SK-N-SH (cell line): ENCODE results near the gene NID1. TPM values are rescaled to one million over a fixed set of nuclear protein-coding genes. Genes with fewer than 3 reads are reported as not detected.

Experiments
- CTCF ChIA-PET: fragments of 300-600, 350-600 bp; formaldehyde crosslinking; extraction: SDS; loops from one replicate; lab custom pipeline; 2021; lab: Yijun Ruan, JAX
- POLR2A ChIA-PET: fragments of 350-600 bp; sonication (Branson Sonifier 250); formaldehyde crosslinking; extraction: SDS; loops from one replicate; lab custom pipeline; 2020; ENCODE audit warnings: antibody characterized with exemption, inconsistent platforms; lab: Yijun Ruan, JAX
- DNase-seq: peaks from one replicate; pipeline ENCODE4 v3.0.0; 2012
- H2AFZ ChIP-seq: fragments of 200-600 bp; sonication (generic); 2 replicates; pipeline ENCODE4 v1.8.1; 2016; ENCODE audit warnings: antibody characterized with exemption, mild to moderate bottlenecking, low read depth
- H3F3A ChIP-seq: fragments of 200-600 bp; sonication (generic); replicated peaks from 2 replicates; pipeline ENCODE3; 2016; ENCODE audit warnings: antibody characterized with exemption, mild to moderate bottlenecking; ENCODE audit not compliant: insufficient read depth
- H3K27ac ChIP-seq, 2 experiments: fragments of 200-500 bp in 1 of 2; fragments of 200-600 bp in 1 of 2; sonication (Bioruptor generic) in 1 of 2; sonication (generic), shearing (Covaris generic) in 1 of 2; 2 replicates each; pipeline versions ENCODE4 v1.5.1 to v1.6.1; 2014 to 2016; ENCODE audit warnings: low read depth in 2 of 2, inconsistent platforms in 1 of 2, low read length in 1 of 2, mild to moderate bottlenecking in 1 of 2, mixed read lengths in 1 of 2
- H3K27me3 ChIP-seq: fragments of 200-600 bp; sonication (generic), shearing (Covaris generic); 2 replicates; pipeline ENCODE4 v1.6.1; 2016; ENCODE audit warnings: mixed run types; ENCODE audit not compliant: insufficient read depth
- H3K36me3 ChIP-seq, 2 experiments: fragments of 200-500 bp in 1 of 2; fragments of 200-600 bp in 1 of 2; sonication (Bioruptor generic) in 1 of 2; sonication (generic) in 1 of 2; replicated peaks in 1 of 2; 2 replicates each; pipeline versions ENCODE3 to v1.5.1; 2014 to 2016; ENCODE audit warnings: low read length in 1 of 2, mild to moderate bottlenecking in 1 of 2; ENCODE audit not compliant: insufficient read depth in 2 of 2, control insufficient read depth in 1 of 2
- H3K4me1 ChIP-seq, 2 experiments: fragments of 200-500 bp in 1 of 2; fragments of 200-600 bp in 1 of 2; sonication (Bioruptor generic) in 1 of 2; sonication (generic), shearing (Covaris generic) in 1 of 2; 2 replicates each; pipeline versions ENCODE4 v1.5.1 to v1.6.1; 2014 to 2016; ENCODE audit warnings: low read depth in 1 of 2, low read length in 1 of 2, mixed run types in 1 of 2; ENCODE audit not compliant: insufficient read depth in 2 of 2, control insufficient read depth in 1 of 2
- H3K4me2 ChIP-seq: fragments of 200-600 bp; sonication (generic), shearing (Covaris generic); 2 replicates; pipeline ENCODE4 v1.6.1; 2017; ENCODE audit warnings: mixed run types
- H3K4me3 ChIP-seq, 2 experiments: fragments of 200-500 bp in 1 of 2; fragments of 200-600 bp in 1 of 2; sonication (Bioruptor generic) in 1 of 2; sonication (generic), shearing (Covaris generic) in 1 of 2; 2 replicates each; pipeline versions ENCODE4 v1.5.1 to v1.8.1; 2014 to 2016; ENCODE audit warnings: low read depth in 2 of 2, inconsistent platforms in 1 of 2, low read length in 1 of 2, mild to moderate bottlenecking in 1 of 2, mixed read lengths in 1 of 2, moderate library complexity in 1 of 2
- H3K79me2 ChIP-seq: fragments of 200-600 bp; sonication (generic); 2 replicates; pipeline ENCODE4 v1.8.1; 2017; ENCODE audit warnings: mild to moderate bottlenecking; ENCODE audit not compliant: insufficient read depth
- H3K9ac ChIP-seq: fragments of 200-600 bp; sonication (generic); 2 replicates; pipeline ENCODE4 v1.6.1; 2017; ENCODE audit warnings: mixed run types
- H3K9me2 ChIP-seq: fragments of 200-600 bp; sonication (generic); 2 replicates; pipeline ENCODE4 v1.6.1; 2017; ENCODE audit warnings: mixed run types
- H3K9me3 ChIP-seq: fragments of 200-600 bp; sonication (generic); 2 replicates; pipeline ENCODE4 v1.6.1; 2017; ENCODE audit warnings: mixed run types, mild to moderate bottlenecking, moderate library complexity
- H4K20me1 ChIP-seq: fragments of 200-600 bp; sonication (generic); 2 replicates; pipeline ENCODE4 v1.6.1; 2017; ENCODE audit warnings: mild to moderate bottlenecking, mixed run types; ENCODE audit not compliant: insufficient read depth
- CHD2 ChIP-seq: fragments of 150-350 bp; IDR thresholded peaks from 2 replicates; pipeline ENCODE4 v1.6.1; 2018; ENCODE audit warnings: low read length; ENCODE audit not compliant: partially characterized antibody
- EZH2phosphoT487 ChIP-seq: fragments of 200-600 bp; sonication (generic); IDR thresholded peaks from 2 replicates; pipeline ENCODE4 v1.6.1; 2017; ENCODE audit warnings: low read depth, mixed run types, mild to moderate bottlenecking, antibody characterized with exemption, moderate library complexity, borderline replicate concordance
- FOSL2 ChIP-seq: IDR thresholded peaks from 2 replicates; pipeline ENCODE4 v1.4.0; 2012; ENCODE audit warnings: low read depth, mild to moderate bottlenecking, moderate library complexity, borderline replicate concordance
- GABPA ChIP-seq: IDR thresholded peaks from 2 replicates; pipeline ENCODE4 v1.4.0; 2012; ENCODE audit warnings: low read depth, mild to moderate bottlenecking
- GATA2 ChIP-seq: sonication (generic); formaldehyde crosslinking; IDR thresholded peaks from 2 replicates; pipeline ENCODE4 v1.5.0; 2020; ENCODE audit warnings: mild to moderate bottlenecking, missing genetic modification reagents
- JUND ChIP-seq: IDR thresholded peaks from 2 replicates; pipeline ENCODE4 v1.4.0; 2012
- MEF2A ChIP-seq: IDR thresholded peaks from 2 replicates; pipeline ENCODE4 v1.4.0; 2012; ENCODE audit warnings: low read depth, borderline replicate concordance
- NRF1 ChIP-seq: IDR thresholded peaks from 2 replicates; pipeline ENCODE4 v1.6.1; 2012; ENCODE audit warnings: low read depth, mild to moderate bottlenecking, low read length
- POLR2AphosphoS5 ChIP-seq: IDR thresholded peaks from 2 replicates; pipeline ENCODE4 v1.6.1; 2012; ENCODE audit warnings: low read depth, low read length
- RAD21 ChIP-seq: IDR thresholded peaks from 2 replicates; pipeline ENCODE4 v1.6.1; 2012; ENCODE audit warnings: mild to moderate bottlenecking, low read length
- RFX5 ChIP-seq: IDR thresholded peaks from 2 replicates; pipeline ENCODE4 v1.6.1; 2012; ENCODE audit warnings: mild to moderate bottlenecking, improper control_type of control experiment, low read length
- SIN3A ChIP-seq: IDR thresholded peaks from 2 replicates; pipeline ENCODE4 v1.6.1; 2012; ENCODE audit warnings: low read depth, mild to moderate bottlenecking, low read length, moderate library complexity, borderline replicate concordance
- SMC3 ChIP-seq: IDR thresholded peaks from 2 replicates; pipeline ENCODE4 v1.6.1; 2012; ENCODE audit warnings: low read depth, low read length, improper control_type of control experiment
- TEAD4 ChIP-seq: IDR thresholded peaks from 2 replicates; pipeline ENCODE4 v1.4.0; 2012; ENCODE audit warnings: mild to moderate bottlenecking, borderline replicate concordance; ENCODE audit not compliant: insufficient read depth
- YY1 ChIP-seq: IDR thresholded peaks from 2 replicates; pipeline ENCODE4 v1.4.0; 2012; ENCODE audit warnings: low read depth, mild to moderate bottlenecking
- WGBS: methylation state at CpG from one replicate; pipeline ENCODE4 v1.1.6; 2017; ENCODE audit warnings: low lambda C conversion rate; 5-methylcytosine and 5-hydroxymethylcytosine counted together
- polyA plus RNA-seq, 3 experiments: library from polyadenylated mRNA; depleted of rRNA; stranded (reverse); fragments of >200 nt; gene quantifications; 2 replicates each; pipeline ENCODE4 v1.2.3, GENCODE V29; 2012
- TF ChIP-seq, protein P1 (sequence below): IDR thresholded peaks from 2 replicates; pipeline ENCODE4 v1.4.0; 2012; ENCODE audit warnings: low read depth, borderline replicate concordance
- TF ChIP-seq, protein P2 (sequence below): fragments of 200-600 bp; sonication (generic); IDR thresholded peaks from 2 replicates; pipeline ENCODE4 v1.6.1; 2017; ENCODE audit warnings: antibody characterized with exemption, mild to moderate bottlenecking, moderate library complexity
- TF ChIP-seq, protein P3 (sequence below): IDR thresholded peaks from 2 replicates; pipeline ENCODE4; 2012
- TF ChIP-seq, protein P4 (sequence below): fragments of 150-350 bp; IDR thresholded peaks from 2 replicates; pipeline ENCODE4 v1.6.1; 2016; ENCODE audit warnings: mild to moderate bottlenecking, low read depth, low read length
- TF ChIP-seq, protein P5 (sequence below): IDR thresholded peaks from 2 replicates; pipeline ENCODE4 v1.4.0; 2012; ENCODE audit warnings: low read depth, borderline replicate concordance

Gene NID1
- polyA plus RNA-seq, 1 of the 3 experiments (the other 2 are of a cell fraction) = 74.3 TPM

DNA sequence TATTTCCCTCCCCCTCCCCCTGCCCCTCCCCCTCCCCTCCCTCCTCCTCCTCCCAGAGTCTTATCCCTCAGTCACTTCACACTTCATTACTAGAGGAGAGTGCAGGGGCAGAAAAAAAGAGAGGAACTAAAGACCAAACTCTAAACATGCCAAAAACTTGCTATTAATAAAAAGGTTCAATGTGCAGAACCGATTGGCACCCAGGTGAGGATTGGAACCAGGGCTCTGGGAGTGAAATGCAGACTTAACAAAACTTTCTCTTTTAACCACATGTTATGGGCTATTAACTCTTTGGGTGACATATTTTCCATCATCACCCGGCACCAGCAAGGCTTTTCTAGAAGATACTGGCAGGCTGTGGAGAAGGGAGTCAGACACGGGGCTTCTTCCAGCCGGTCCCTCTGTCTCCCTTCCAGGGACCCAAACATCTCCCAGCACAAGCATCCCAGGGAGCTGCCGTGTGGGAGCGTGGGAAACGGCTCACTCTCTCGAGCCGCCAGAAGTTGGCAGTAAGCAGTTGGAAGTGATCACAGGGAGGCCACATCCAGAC lies 13.6 kb downstream of the NID1 start:
- Histone ChIP-seq H3K27me3 (no peaks in the 10 kb centered on the region), H3K4me1 (no peaks in the 10 kb centered on the region), H3K4me3 (no peak overlapping the region), H3K27ac (no peak overlapping the region), H3K9me2 (no peaks in the 10 kb centered on the region), H3K4me2 (no peak overlapping the region), H3K79me2 (peaks cover 16% of the 10 kb centered on the region; the same call in 1 of the 2 replicates), H3K9me3 (no peaks in the 10 kb centered on the region), H4K20me1 (no peaks in the 10 kb centered on the region), H2AFZ (no peak overlapping the region), H3K36me3 (peaks cover 0 to 5% of the 10 kb centered on the region in 2 experiments), H3K9ac (no peak overlapping the region), H3F3A (no peaks in the 10 kb centered on the region)
- no peak for DNase-seq
- ChIA-PET CTCF (interaction anchor here (1.4 kb wide), 1 partner anchor 14 kb away, joined by 3 read pairs; the partner anchor contains the start of gene NID1), POLR2A (no interaction called here)
- 88% methylated on average over 9 of the region's 9 CpGs for WGBS
- TF ChIP-seq, protein P1, sequence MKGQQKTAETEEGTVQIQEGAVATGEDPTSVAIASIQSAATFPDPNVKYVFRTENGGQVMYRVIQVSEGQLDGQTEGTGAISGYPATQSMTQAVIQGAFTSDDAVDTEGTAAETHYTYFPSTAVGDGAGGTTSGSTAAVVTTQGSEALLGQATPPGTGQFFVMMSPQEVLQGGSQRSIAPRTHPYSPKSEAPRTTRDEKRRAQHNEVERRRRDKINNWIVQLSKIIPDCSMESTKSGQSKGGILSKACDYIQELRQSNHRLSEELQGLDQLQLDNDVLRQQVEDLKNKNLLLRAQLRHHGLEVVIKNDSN = no peak
- TF ChIP-seq SIN3A (no peak), SMC3 (no peak), GATA2 (CRISPR knock-in tag) (no peak), GABPA (no peak), MEF2A (no peak), POLR2AphosphoS5 (no peak), NRF1 (no peak), EZH2phosphoT487 (no peak)
- TF ChIP-seq, protein P2, sequence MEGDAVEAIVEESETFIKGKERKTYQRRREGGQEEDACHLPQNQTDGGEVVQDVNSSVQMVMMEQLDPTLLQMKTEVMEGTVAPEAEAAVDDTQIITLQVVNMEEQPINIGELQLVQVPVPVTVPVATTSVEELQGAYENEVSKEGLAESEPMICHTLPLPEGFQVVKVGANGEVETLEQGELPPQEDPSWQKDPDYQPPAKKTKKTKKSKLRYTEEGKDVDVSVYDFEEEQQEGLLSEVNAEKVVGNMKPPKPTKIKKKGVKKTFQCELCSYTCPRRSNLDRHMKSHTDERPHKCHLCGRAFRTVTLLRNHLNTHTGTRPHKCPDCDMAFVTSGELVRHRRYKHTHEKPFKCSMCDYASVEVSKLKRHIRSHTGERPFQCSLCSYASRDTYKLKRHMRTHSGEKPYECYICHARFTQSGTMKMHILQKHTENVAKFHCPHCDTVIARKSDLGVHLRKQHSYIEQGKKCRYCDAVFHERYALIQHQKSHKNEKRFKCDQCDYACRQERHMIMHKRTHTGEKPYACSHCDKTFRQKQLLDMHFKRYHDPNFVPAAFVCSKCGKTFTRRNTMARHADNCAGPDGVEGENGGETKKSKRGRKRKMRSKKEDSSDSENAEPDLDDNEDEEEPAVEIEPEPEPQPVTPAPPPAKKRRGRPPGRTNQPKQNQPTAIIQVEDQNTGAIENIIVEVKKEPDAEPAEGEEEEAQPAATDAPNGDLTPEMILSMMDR = no peak

DNA sequence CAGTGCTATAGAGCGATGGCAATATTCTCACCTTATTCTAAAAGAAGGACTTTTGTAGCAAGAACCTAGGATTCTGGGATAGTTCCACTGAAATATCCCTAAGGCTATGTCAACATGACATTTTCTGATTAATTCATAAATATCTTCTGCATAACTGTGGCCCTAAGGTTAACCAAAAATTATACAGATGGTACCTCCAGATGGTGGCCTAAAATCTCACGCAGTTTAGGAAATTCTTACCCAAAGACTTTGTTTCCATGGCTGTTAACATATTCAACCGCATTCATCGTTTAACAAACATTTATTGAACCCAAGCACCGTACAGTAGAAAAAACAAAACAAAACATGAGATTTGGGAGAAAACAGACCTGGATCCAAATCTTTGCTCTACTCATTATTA lies 19.1 kb downstream of the NID1 start:
- DNase-seq = no peak
- Histone ChIP-seq H4K20me1 (no peaks in the 10 kb centered on the region), H3F3A (no peaks in the 10 kb centered on the region), H3K4me2 (no peak overlapping the region), H3K9me3 (no peaks in the 10 kb centered on the region), H3K9me2 (no peaks in the 10 kb centered on the region), H3K4me1 (no peaks in the 10 kb centered on the region), H3K27me3 (no peaks in the 10 kb centered on the region), H3K36me3 (peaks cover 3 to 27% of the 10 kb centered on the region in 2 experiments), H3K9ac (no peak overlapping the region), H3K79me2 (no peaks in the 10 kb centered on the region), H3K4me3 (no peak overlapping the region), H2AFZ (no peak overlapping the region), H3K27ac (no peak overlapping the region)
- WGBS = 98% methylated on average over 5 of the region's 5 CpGs
- ChIA-PET CTCF (interaction anchor here (0.6 kb wide), 1 partner anchor 676 kb away, joined by 4 read pairs; no protein-coding TSS in a partner anchor), POLR2A (no interaction called here)
- TF ChIP-seq YY1 = no peak
- TF ChIP-seq SMC3 = no peak
- TF ChIP-seq CHD2 = no peak
- no peak for TF ChIP-seq RFX5
- TF ChIP-seq TEAD4 = no peak
- TF ChIP-seq FOSL2 = no peak
- TF ChIP-seq, protein P1 = no peak
- TF ChIP-seq, protein P3, sequence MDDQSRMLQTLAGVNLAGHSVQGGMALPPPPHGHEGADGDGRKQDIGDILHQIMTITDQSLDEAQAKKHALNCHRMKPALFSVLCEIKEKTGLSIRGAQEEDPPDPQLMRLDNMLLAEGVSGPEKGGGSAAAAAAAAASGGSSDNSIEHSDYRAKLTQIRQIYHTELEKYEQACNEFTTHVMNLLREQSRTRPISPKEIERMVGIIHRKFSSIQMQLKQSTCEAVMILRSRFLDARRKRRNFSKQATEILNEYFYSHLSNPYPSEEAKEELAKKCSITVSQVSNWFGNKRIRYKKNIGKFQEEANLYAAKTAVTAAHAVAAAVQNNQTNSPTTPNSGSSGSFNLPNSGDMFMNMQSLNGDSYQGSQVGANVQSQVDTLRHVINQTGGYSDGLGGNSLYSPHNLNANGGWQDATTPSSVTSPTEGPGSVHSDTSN = no peak
- no peak for TF ChIP-seq GABPA
- no peak for TF ChIP-seq JUND
- no peak for TF ChIP-seq RAD21
- TF ChIP-seq, protein P4, sequence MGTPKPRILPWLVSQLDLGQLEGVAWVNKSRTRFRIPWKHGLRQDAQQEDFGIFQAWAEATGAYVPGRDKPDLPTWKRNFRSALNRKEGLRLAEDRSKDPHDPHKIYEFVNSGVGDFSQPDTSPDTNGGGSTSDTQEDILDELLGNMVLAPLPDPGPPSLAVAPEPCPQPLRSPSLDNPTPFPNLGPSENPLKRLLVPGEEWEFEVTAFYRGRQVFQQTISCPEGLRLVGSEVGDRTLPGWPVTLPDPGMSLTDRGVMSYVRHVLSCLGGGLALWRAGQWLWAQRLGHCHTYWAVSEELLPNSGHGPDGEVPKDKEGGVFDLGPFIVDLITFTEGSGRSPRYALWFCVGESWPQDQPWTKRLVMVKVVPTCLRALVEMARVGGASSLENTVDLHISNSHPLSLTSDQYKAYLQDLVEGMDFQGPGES = no peak
- TF ChIP-seq, protein P5, sequence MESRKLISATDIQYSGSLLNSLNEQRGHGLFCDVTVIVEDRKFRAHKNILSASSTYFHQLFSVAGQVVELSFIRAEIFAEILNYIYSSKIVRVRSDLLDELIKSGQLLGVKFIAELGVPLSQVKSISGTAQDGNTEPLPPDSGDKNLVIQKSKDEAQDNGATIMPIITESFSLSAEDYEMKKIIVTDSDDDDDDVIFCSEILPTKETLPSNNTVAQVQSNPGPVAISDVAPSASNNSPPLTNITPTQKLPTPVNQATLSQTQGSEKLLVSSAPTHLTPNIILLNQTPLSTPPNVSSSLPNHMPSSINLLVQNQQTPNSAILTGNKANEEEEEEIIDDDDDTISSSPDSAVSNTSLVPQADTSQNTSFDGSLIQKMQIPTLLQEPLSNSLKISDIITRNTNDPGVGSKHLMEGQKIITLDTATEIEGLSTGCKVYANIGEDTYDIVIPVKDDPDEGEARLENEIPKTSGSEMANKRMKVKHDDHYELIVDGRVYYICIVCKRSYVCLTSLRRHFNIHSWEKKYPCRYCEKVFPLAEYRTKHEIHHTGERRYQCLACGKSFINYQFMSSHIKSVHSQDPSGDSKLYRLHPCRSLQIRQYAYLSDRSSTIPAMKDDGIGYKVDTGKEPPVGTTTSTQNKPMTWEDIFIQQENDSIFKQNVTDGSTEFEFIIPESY = no peak
